Central memory CD8-positive, alpha-beta T cell (primary cell): Measurements from ENCODE around the gene TMEM270.

ENCODE experiments used
- ATAC-seq: fragments of 150-1000 bp; cut with Tn5 transposase; replicated peaks from 2 replicates; pipeline ENCODE4 v1.10.0; 2022; ENCODE audit warnings: mild to moderate bottlenecking, moderate FRiP score, moderate number of reproducible peaks; ENCODE audit not compliant: poor library complexity, severe bottlenecking; ENCODE audit errors: extremely low read depth
- DNase-seq, 2 donors: peaks; one replicate each; pipeline ENCODE4 v3.0.0; 2021; ENCODE audit warnings: low spot score in 2 of 2
- H3K27ac Mint-ChIP-seq: one replicate; pipeline ENCODE4 v1.8.0; 2022; ENCODE audit warnings: low read depth, mild to moderate bottlenecking, moderate library complexity, mixed read lengths
- H3K27me3 Mint-ChIP-seq: one replicate; pipeline ENCODE4 v1.8.0; 2022; ENCODE audit warnings: mixed read lengths
- H3K36me3 Mint-ChIP-seq: one replicate; pipeline ENCODE4 v1.8.0; 2022; ENCODE audit warnings: mild to moderate bottlenecking, moderate library complexity, mixed read lengths; ENCODE audit not compliant: insufficient read depth
- H3K4me1 Mint-ChIP-seq: one replicate; pipeline ENCODE4 v1.8.0; 2022; ENCODE audit warnings: mixed read lengths
- H3K4me3 Mint-ChIP-seq: one replicate; pipeline ENCODE4 v1.8.0; 2022; ENCODE audit warnings: mild to moderate bottlenecking, moderate library complexity, mixed read lengths
- H3K9me3 Mint-ChIP-seq: one replicate; pipeline ENCODE4 v1.8.0; 2022; ENCODE audit warnings: mixed read lengths

Gene TMEM270

GRCh38 chr7:73851410-73852338, 9.3 kb upstream of the TMEM270 start:
- Mint-ChIP-seq H3K4me3 (no peak overlapping the region), H3K4me1 (peaks cover 6% of the 10 kb centered on the region), H3K9me3 (no peaks in the 10 kb centered on the region), H3K27ac (no peak overlapping the region), H3K36me3 (peaks cover 2% of the 10 kb centered on the region), H3K27me3 (peaks cover 57% of the 10 kb centered on the region)
- no peak for DNase-seq
- ATAC-seq: peak; percentile 72

GRCh38 chr7:73852500-73852899, 8.5 kb upstream of the TMEM270 start:
- peaks cover 65% of the 10 kb centered on the region for H3K27me3 Mint-ChIP-seq
- no peak for ATAC-seq
- H3K27ac Mint-ChIP-seq: no peak overlapping the region
- no peaks in the 10 kb centered on the region for H3K9me3 Mint-ChIP-seq
- H3K4me3 Mint-ChIP-seq: no peak overlapping the region
- peaks cover 6% of the 10 kb centered on the region for H3K4me1 Mint-ChIP-seq
- no peak for DNase-seq
- H3K36me3 Mint-ChIP-seq: peaks cover 2% of the 10 kb centered on the region

- Mint-ChIP-seq H3K4me1 (peaks cover 6% of the 10 kb centered on the region), H3K27ac (no peak overlapping the region), H3K36me3 (peaks cover 2% of the 10 kb centered on the region), H3K27me3 (peaks cover 55% of the 10 kb centered on the region), H3K4me3 (peak overlapping the region; percentile 60), H3K9me3 (no peaks in the 10 kb centered on the region)
- ATAC-seq: no peak
- no peak for DNase-seq
These were observed 4.0 kb upstream of the TMEM270 start for GRCh38 chr7:73856941-73857340.

- H3K27ac Mint-ChIP-seq: no peak overlapping the region
- peaks cover 6% of the 10 kb centered on the region for H3K4me1 Mint-ChIP-seq
- peaks cover 45% of the 10 kb centered on the region for H3K27me3 Mint-ChIP-seq
- DNase-seq (no peak), ATAC-seq (no peak)
- peaks cover 4% of the 10 kb centered on the region for H3K36me3 Mint-ChIP-seq
- H3K4me3 Mint-ChIP-seq: no peak overlapping the region
- no peaks in the 10 kb centered on the region for H3K9me3 Mint-ChIP-seq
These were observed 2.2 kb upstream of the TMEM270 start for GRCh38 chr7:73858807-73859206.

- DNase-seq (no peak), ATAC-seq (no peak)
- no peak overlapping the region for H3K27ac Mint-ChIP-seq
- no peaks in the 10 kb centered on the region for H3K4me1 Mint-ChIP-seq
- no peaks in the 10 kb centered on the region for H3K9me3 Mint-ChIP-seq
- no peak overlapping the region for H3K4me3 Mint-ChIP-seq
- H3K27me3 Mint-ChIP-seq: peaks cover 32% of the 10 kb centered on the region
- H3K36me3 Mint-ChIP-seq: peaks cover 4% of the 10 kb centered on the region
These were observed 346 bp downstream of the TMEM270 start for GRCh38 chr7:73861305-73861704.

GRCh38 chr7:73864981-73865711, 4.2 kb downstream of the TMEM270 start:
- no peak for ATAC-seq
- H3K36me3 Mint-ChIP-seq: peaks cover 2% of the 10 kb centered on the region
- H3K27me3 Mint-ChIP-seq: peaks cover 12% of the 10 kb centered on the region
- no peak for DNase-seq
- no peaks in the 10 kb centered on the region for H3K9me3 Mint-ChIP-seq
- H3K4me3 Mint-ChIP-seq: no peak overlapping the region
- no peaks in the 10 kb centered on the region for H3K4me1 Mint-ChIP-seq
- H3K27ac Mint-ChIP-seq: no peak overlapping the region

GRCh38 chr7:73865738-73866445, 4.9 kb downstream of the TMEM270 start:
- Mint-ChIP-seq H3K36me3 (peaks cover 2% of the 10 kb centered on the region), H3K27ac (no peak overlapping the region), H3K4me1 (no peaks in the 10 kb centered on the region), H3K27me3 (peaks cover 12% of the 10 kb centered on the region), H3K9me3 (no peaks in the 10 kb centered on the region), H3K4me3 (no peak overlapping the region)
- ATAC-seq: no peak
- DNase-seq: no peak

GRCh38 chr7:73866446-73866767, 5.4 kb downstream of the TMEM270 start:
- no peaks in the 10 kb centered on the region for H3K4me1 Mint-ChIP-seq
- no peak for ATAC-seq
- H3K27ac Mint-ChIP-seq: no peak overlapping the region

GRCh38 chr7:73869011-73869798, 8.2 kb downstream of the TMEM270 start:
- H3K27me3 Mint-ChIP-seq: no peaks in the 10 kb centered on the region

More at GRCh38 chr7:73866446-73866767, 5.4 kb downstream of the TMEM270 start:
- Mint-ChIP-seq H3K27me3 (peaks cover 10% of the 10 kb centered on the region), H3K9me3 (no peaks in the 10 kb centered on the region), H3K4me3 (no peak overlapping the region), H3K36me3 (peaks cover 2% of the 10 kb centered on the region)
- no peak for DNase-seq

GRCh38 chr7:73870041-73870492, 9.1 kb downstream of the TMEM270 start:
- no peak overlapping the region for H3K27ac Mint-ChIP-seq
- no peaks in the 10 kb centered on the region for H3K9me3 Mint-ChIP-seq
- no peaks in the 10 kb centered on the region for H3K4me1 Mint-ChIP-seq
- ATAC-seq: no peak
- no peak for DNase-seq
- no peak overlapping the region for H3K4me3 Mint-ChIP-seq
- H3K27me3 Mint-ChIP-seq: no peaks in the 10 kb centered on the region
- no peaks in the 10 kb centered on the region for H3K36me3 Mint-ChIP-seq

More at GRCh38 chr7:73869011-73869798, 8.2 kb downstream of the TMEM270 start:
- H3K4me1 Mint-ChIP-seq: no peaks in the 10 kb centered on the region
- H3K36me3 Mint-ChIP-seq: no peaks in the 10 kb centered on the region
- no peak overlapping the region for H3K4me3 Mint-ChIP-seq
- DNase-seq: no peak
- no peaks in the 10 kb centered on the region for H3K9me3 Mint-ChIP-seq
- no peak overlapping the region for H3K27ac Mint-ChIP-seq
- no peak for ATAC-seq

GRCh38 chr7:73871163-73872011, 10.4 kb downstream of the TMEM270 start:
- Mint-ChIP-seq H3K4me1 (no peaks in the 10 kb centered on the region), H3K9me3 (no peaks in the 10 kb centered on the region), H3K36me3 (no peaks in the 10 kb centered on the region), H3K27ac (no peak overlapping the region), H3K4me3 (no peak overlapping the region), H3K27me3 (no peaks in the 10 kb centered on the region)
- DNase-seq: no peak
- ATAC-seq: no peak
